Epithelial cell of esophagus (primary cell): ENCODE measurements around the gene IFIT5.

Source experiments
- DNase-seq: peaks from one replicate; pipeline ENCODE4 v3.0.0; 2010; ENCODE audit warnings: low read depth
- H3K4me3 ChIP-seq: 2 replicates; pipeline ENCODE4 v1.5.1; 2011; ENCODE audit warnings: mild to moderate bottlenecking, low read length, control low read depth
- TF ChIP-seq, protein P1 (sequence below): IDR thresholded peaks from 2 replicates; pipeline ENCODE4 v1.5.1; 2011; ENCODE audit warnings: low read depth, mild to moderate bottlenecking, low read length, control low read depth, inconsistent platforms; ENCODE audit not compliant: insufficient read depth; ENCODE audit errors: missing control alignments

The IFIT5 gene

DNA sequence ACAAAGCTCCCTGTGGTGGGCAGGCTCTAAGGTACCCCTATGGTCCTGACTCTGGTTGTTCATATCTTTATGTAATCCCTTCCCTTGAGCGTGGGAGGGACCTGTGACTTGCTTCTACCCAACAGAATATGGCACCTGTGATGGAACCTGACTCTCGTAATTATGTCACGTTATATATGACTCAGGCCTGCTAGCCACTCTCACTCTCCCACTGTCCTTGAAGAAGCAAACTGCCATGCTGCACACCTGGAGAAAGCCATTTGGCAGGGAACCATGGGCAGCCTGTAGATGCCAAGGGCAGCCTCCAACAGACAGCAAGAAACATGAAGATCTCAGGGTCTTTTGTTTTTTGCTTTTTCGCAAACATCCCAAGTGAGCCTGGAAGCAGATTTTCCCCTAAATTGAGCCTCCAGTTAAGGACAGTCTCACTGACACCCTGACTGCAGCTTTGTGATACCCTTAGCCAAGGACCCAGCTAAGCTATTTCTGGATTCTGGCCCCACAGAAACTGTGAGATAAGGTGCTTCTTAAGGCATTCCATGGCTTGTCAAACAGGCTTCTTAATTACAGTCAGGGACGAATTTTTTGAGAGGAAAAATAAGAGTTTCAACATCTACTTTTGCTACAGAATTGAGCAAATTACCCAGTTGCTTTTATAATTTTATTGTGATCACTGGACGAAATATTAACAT, 49.6 kb downstream of the IFIT5 start:
- no peak for DNase-seq
- TF ChIP-seq, protein P1, sequence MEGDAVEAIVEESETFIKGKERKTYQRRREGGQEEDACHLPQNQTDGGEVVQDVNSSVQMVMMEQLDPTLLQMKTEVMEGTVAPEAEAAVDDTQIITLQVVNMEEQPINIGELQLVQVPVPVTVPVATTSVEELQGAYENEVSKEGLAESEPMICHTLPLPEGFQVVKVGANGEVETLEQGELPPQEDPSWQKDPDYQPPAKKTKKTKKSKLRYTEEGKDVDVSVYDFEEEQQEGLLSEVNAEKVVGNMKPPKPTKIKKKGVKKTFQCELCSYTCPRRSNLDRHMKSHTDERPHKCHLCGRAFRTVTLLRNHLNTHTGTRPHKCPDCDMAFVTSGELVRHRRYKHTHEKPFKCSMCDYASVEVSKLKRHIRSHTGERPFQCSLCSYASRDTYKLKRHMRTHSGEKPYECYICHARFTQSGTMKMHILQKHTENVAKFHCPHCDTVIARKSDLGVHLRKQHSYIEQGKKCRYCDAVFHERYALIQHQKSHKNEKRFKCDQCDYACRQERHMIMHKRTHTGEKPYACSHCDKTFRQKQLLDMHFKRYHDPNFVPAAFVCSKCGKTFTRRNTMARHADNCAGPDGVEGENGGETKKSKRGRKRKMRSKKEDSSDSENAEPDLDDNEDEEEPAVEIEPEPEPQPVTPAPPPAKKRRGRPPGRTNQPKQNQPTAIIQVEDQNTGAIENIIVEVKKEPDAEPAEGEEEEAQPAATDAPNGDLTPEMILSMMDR: no peak
- H3K4me3 ChIP-seq: no peak overlapping the region

DNA sequence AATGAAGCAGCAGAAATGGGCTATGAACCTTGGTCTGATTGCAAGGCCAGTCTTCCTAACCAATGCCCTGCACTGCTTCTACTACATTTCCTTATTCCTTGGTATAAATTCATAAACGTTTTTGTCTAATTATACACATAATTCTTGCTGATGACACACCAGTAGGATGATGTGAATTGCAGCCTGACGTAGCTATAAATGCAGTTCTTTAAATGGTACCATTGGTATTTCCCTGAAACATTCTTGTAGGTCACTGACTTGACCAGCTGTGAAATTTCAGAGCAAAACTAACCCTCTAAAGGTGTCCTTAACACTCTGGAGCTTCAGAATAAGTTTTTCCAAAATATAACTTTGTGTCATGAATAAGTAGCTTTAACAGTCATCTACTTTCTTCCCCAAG, 50.8 kb downstream of the IFIT5 start:
- H3K4me3 ChIP-seq: no peak overlapping the region
- DNase-seq: no peak
- TF ChIP-seq, protein P1: no peak

DNA sequence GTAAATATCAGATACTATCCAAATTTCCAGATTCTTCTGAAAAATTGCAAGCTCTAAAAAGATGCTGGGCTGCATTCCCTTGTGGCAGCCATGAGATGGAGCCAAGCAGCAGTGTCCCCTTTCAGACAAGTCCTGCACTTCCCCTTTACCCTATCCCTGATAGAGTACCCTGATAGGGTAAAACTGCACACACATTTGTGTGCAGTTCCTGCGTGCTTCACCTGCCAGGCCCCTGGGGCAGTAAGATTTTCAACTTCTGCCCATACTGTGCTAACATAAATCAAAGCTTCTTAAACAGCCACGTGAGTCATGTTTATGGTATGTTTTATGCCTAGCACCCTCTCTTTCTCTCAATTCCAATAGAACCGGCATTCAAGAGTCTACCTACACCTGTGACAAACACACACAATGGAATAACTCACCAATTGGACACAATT, 52.2 kb downstream of the IFIT5 start:
- DNase-seq: peak; percentile 78
- H3K4me3 ChIP-seq: no peak overlapping the region
- TF ChIP-seq, protein P1: peak; percentile 44

DNA sequence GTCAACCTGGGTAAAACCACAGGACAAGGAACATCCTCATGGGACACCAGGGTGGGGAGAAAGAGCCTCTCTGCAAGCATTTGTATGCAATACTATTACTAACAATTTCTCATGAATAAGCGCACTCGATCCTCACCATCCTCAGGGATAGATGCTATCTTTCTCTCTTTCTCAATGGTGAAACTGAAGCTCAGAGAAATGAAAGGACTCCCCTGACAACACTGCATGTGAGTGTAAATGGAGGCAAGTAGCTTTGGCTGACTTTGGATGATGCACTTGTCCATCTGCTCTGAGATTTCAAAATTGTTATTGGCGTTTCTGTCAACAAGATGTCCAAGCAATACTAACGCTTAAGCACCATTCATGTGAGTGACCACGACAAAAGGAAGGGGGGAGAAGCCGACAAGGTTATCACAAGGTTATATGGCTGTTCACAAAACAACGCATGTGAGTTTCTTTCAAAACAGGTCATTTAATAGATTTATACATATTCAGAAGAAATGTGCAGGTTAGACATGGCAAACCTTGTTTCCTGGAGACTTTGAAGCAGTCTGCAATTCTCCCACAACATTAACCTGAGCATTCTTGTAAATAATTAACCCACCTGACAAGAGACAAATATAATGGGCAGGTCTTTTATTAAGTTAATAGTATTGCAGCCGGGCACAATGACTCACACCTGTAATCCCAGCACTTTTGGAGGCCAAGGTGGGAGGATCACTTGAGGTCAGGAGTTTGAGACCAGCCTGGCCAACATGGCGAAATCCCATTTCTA, 54.0 kb downstream of the IFIT5 start:
- no peak for DNase-seq
- H3K4me3 ChIP-seq: no peak overlapping the region
- TF ChIP-seq, protein P1: no peak

DNA sequence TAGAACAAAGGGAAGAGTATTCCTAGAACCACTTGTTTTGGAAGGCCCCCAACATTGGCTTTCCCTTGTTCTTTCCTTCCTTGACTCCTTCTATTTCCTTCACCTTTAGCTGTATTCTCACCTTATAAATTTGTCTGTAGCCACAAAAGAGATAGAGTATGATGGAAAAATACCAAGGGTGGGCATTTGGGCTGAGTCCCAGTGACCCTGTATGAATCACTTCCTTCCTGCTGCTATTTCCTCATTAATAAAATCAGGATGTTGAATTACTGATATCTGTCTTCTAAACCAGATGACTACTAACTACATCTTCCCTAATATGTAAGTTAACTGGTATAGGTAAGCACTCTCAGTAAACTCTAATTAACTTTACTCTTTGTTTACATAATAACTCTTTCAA, 55.1 kb downstream of the IFIT5 start:
- TF ChIP-seq, protein P1: no peak
- no peak overlapping the region for H3K4me3 ChIP-seq
- no peak for DNase-seq
